Measurements from ENCODE around the gene BZW2. TPM values are rescaled to one million over a fixed set of nuclear protein-coding genes. Genes with fewer than 3 reads are reported as not detected.

The BZW2 gene
- total and polyA plus RNA-seq, 2 experiments from 2014 or later, result 236 to 358 TPM

GRCh38 chr7:16697507-16698199 is 51.7 kb downstream of the BZW2 start:
- DNase-seq (ENCODE audit: low read depth in 1 of 2, low spot score in 1 of 2), result peak in 1 of 2 donors; percentile 27

GRCh38 chr7:16698200-16698905 is 52.4 kb downstream of the BZW2 start:
- Histone ChIP-seq H3K9me3 (ENCODE audit: low read depth) (no peaks in the 10 kb centered on the region), H3K27me3 (no peaks in the 10 kb centered on the region), H3K27ac (no peak overlapping the region), H3K36me3 (peaks cover 89% of the 10 kb centered on the region), H3K4me3 (no peak overlapping the region), H3K4me1 (ENCODE audit: low read depth) (peaks cover 5% of the 10 kb centered on the region)
- DNase-seq (ENCODE audit: low read depth in 1 of 2, low spot score in 1 of 2), result no peak
- TF ChIP-seq CTCF (IDR thresholded peaks at IDR 0.05; ENCODE audit: low read depth, low read length), result no peak

More at GRCh38 chr7:16697507-16698199, 51.7 kb downstream of the BZW2 start:
- Histone ChIP-seq H3K4me1 (ENCODE audit: low read depth) (no peaks in the 10 kb centered on the region), H3K4me3 (no peak overlapping the region), H3K36me3 (peaks cover 89% of the 10 kb centered on the region), H3K27ac (no peak overlapping the region), H3K9me3 (ENCODE audit: low read depth) (no peaks in the 10 kb centered on the region), H3K27me3 (no peaks in the 10 kb centered on the region)
- no peak for TF ChIP-seq CTCF (IDR thresholded peaks at IDR 0.05; ENCODE audit: low read depth, low read length)

- TF ChIP-seq CTCF (IDR thresholded peaks at IDR 0.05; ENCODE audit: low read depth, low read length), result peak; percentile 8
- DNase-seq (ENCODE audit: low read depth in 1 of 2, low spot score in 1 of 2), result peak in 1 of 2 donors; percentile 27
Observed at GRCh38 chr7:16702441-16702840, 56.5 kb downstream of the BZW2 start.

GRCh38 chr7:16708511-16708910 is 62.5 kb downstream of the BZW2 start:
- peak overlapping the region; percentile 50 for H3K27ac ChIP-seq

More at GRCh38 chr7:16702441-16702840, 56.5 kb downstream of the BZW2 start:
- peaks cover 88% of the 10 kb centered on the region for H3K36me3 ChIP-seq
- H3K4me1 ChIP-seq (ENCODE audit: low read depth), result peaks cover 5% of the 10 kb centered on the region
- H3K9me3 ChIP-seq (ENCODE audit: low read depth), result no peaks in the 10 kb centered on the region
- H3K4me3 ChIP-seq, result no peak overlapping the region
- H3K27me3 ChIP-seq, result no peaks in the 10 kb centered on the region
- H3K27ac ChIP-seq, result peak overlapping the region; percentile 51

GRCh38 chr7:16708980-16709379 is 63.0 kb downstream of the BZW2 start:
- Histone ChIP-seq H3K9me3 (ENCODE audit: low read depth) (no peaks in the 10 kb centered on the region), H3K36me3 (peaks cover 34% of the 10 kb centered on the region), H3K27me3 (no peaks in the 10 kb centered on the region), H3K4me1 (ENCODE audit: low read depth) (no peaks in the 10 kb centered on the region), H3K27ac (peak overlapping the region; percentile 50), H3K4me3 (no peak overlapping the region)
- DNase-seq (ENCODE audit: low read depth in 1 of 2, low spot score in 1 of 2), result peak in 1 of 2 donors; percentile 78
- TF ChIP-seq CTCF (IDR thresholded peaks at IDR 0.05; ENCODE audit: low read depth, low read length), result no peak

More at GRCh38 chr7:16708511-16708910, 62.5 kb downstream of the BZW2 start:
- no peaks in the 10 kb centered on the region for H3K27me3 ChIP-seq
- H3K9me3 ChIP-seq (ENCODE audit: low read depth), result no peaks in the 10 kb centered on the region
- no peaks in the 10 kb centered on the region for H3K4me1 ChIP-seq (ENCODE audit: low read depth)
- DNase-seq (ENCODE audit: low read depth in 1 of 2, low spot score in 1 of 2), result peak in 1 of 2 donors; percentile 20
- no peak overlapping the region for H3K4me3 ChIP-seq
- H3K36me3 ChIP-seq, result peaks cover 38% of the 10 kb centered on the region
- TF ChIP-seq CTCF (IDR thresholded peaks at IDR 0.05; ENCODE audit: low read depth, low read length), result no peak

Measured in cardiac muscle cell (in vitro differentiated cells and primary cell).